ENCODE data around the gene GCH1. TPM values are rescaled to one million over a fixed set of nuclear protein-coding genes. Genes with fewer than 3 reads are reported as not detected.
"Not testable (repeated sequence)": the region's sequence is repeated elsewhere in the genome, so short reads cannot be mapped to it uniquely, and the experiment has no call there.

Gene GCH1
- total RNA-seq, 1 donor from 2014 or later: 2.5 TPM

DNA sequence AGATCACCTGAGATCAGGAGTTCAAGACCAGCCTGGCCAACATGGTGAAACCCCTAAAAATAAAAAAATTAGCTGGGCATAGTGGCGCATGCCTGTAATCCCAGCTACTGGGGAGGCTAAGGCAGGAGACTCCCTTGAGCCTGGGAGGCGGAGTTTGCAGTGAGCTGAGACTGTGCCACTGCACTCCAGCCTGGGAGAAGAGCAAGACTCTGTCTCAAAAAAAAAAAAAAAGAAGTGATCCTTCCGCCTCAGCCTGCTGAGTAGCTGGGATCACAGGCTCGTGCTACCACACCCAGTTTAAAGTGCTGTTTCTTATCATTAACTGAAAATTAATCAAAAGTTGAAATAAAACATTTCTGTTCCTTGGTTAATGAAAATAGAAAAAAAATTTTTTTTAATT is 6.3 kb upstream of the GCH1 start:
- DNase-seq (ENCODE audit: low read depth): not testable (repeated sequence)

DNA sequence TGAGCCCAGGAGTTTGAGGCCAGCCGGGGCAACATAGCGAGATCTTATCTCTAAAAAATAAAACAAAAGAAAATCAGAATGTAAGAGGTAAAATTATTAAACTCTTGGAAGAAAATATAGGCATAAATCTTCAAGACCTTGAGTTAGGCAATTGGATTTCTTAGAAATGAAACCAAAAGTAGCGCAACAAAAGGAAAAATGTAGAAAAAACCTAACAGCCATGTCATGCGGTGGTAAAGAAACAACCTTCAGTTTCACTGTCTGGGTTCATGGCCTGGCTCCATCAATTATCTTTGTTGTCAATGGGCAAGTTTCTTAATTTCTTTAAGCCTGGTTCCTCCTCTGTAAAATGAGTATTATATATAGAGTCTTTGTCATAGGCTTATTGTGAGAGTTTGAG is 5.6 kb upstream of the GCH1 start:
- no peak for DNase-seq (ENCODE audit: low read depth)

DNA sequence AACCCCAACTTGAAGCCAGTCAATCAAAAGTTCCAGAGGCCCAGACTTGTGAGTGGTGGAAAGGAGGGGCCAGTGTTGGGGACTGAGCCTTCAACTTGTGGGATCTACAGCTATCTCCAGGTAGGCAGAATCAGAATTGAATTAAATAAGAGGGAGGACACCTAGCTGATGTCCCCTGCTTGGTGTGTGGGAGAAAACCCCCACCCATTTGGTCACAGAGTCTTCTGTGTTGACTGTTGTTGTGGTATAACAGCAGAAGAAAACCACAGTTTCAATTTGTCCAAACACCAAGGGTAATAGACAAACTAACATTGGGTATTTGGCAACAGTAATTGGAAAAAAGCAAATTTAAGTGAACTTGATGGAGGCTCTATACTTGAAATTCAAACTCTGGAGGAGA is 3.4 kb upstream of the GCH1 start:
- no peak for DNase-seq (ENCODE audit: low read depth)

GRCh38 chr14:54902143-54902520 is 494 bp downstream of the GCH1 start:
- DNase-seq (ENCODE audit: low read depth): peak; percentile 47

DNA sequence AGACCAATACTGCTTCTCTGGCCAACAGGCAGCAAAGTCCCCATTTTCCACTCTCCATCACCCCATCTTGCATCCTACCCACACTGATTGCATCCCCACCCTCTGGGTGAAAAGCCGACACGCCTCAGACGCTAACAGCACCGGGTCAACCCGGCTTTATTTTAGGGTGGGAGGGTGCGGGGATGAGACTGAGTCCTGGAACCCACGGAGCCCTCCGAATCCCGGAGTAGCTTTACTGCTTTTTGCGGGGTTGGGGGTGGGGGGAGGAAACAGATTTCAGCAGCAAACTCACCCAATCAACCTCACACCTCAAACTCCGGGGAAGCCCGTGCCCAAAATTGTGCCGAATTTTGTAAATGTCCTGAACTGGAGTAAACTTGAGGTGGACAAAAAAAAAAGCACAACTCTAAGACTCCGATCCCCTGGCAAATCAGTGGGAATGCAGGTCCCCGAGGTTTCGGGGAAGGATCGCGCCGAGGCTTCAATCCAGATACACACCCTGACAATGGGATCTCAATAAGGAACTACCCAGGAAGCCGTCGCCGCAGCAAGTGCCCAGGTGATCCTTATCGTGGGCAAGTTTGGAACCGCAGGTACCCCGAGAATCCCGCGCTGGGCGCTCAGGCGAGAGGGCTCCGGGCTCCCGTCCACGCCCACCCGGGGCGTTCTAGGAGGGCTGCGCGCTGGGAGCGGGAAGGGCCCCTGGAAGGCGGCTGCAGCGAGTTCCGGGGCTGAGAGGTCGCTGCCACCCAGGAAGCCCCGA is 1.1 kb downstream of the GCH1 start:
- DNase-seq (ENCODE audit: low read depth): no peak

GRCh38 chr14:54899573-54899972 is 3.1 kb downstream of the GCH1 start:
- DNase-seq (ENCODE audit: low read depth): no peak

GRCh38 chr14:54897809-54898555 is 4.6 kb downstream of the GCH1 start:
- not testable (repeated sequence) for DNase-seq (ENCODE audit: low read depth)

DNA sequence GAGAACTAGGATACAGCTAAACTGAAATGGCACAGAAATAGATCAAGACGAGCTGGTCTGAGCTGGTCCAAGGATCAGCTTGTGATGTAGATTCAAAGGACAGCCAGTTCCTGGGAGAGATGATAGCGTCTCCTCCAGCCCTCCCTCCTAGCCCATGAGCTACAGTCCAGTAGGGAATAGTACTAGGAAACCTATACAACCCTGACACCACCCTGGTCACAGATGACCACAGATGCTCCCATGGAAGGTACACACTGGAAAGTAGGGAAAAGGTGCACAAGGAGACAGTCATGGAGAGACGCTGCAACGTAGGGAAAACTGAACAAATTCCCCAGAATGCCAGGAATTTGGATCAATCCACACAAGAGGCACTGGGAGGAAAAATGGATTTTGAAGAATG is 6.9 kb downstream of the GCH1 start:
- no peak for DNase-seq (ENCODE audit: low read depth)

DNA sequence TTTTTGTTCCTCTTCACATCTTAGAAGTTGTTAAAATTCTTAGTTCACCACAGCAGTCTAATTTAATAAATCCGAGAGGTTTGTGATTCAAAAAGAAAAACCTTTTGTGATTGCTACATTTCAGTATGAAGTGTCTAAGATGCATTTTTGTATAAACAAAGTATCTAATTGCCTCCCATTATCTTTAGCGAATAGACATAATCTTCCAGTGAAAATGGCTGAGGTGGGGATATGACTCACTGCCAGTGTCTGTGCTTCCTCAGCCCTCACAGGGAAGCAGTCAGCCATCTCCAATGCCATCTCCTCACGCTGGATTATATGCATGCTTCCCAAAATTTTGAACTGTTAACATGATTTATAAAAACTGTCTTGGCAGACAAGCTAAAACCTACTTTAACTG is 7.6 kb downstream of the GCH1 start:
- no peak for DNase-seq (ENCODE audit: low read depth)

- DNase-seq (ENCODE audit: low read depth): peak; percentile 67
Observed at GRCh38 chr14:54893151-54893760, 9.4 kb downstream of the GCH1 start.

GRCh38 chr14:54891471-54892245 is 11.0 kb downstream of the GCH1 start:
- no peak for DNase-seq (ENCODE audit: low read depth)

DNA sequence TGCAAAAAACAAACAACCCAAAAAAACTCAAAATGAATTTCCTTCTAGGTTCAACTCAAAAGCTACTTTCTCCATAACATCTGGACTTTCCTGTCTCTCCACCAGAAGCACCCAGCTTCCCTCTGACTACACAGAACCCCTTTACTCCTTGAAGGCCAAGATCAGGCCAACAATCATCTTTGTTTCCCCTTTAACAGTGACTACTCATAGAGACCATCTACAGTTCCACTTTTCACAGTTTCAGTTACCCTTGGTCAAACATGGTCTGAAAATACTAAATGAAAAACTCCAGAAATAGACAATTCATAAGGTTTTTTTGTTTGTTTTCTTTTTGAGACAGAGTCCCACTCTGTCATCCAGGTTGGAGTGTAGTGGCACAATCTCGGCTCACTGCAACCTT is 11.8 kb downstream of the GCH1 start:
- DNase-seq (ENCODE audit: low read depth): no peak

GRCh38 chr14:54889919-54890318 is 12.7 kb downstream of the GCH1 start:
- no peak for DNase-seq (ENCODE audit: low read depth)

DNA sequence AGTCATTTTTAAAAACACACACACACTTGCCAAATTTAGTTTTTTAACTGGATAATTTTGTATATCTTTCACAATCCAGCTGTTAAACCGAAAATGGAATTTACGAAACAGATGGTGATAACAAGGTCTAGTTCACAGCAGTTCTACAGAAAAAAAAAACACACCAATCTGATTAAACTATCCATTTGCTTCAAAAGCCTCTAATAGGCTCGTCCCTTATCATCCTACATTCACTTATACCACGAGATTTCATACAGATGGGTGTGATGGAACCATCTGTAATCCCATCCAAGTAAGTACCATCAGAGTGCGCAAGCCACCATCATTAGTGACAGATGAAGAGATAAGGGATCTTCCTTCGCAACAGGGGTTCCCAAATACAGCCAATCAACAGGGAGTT is 20.1 kb downstream of the GCH1 start:
- DNase-seq (ENCODE audit: low read depth): no peak

DNA sequence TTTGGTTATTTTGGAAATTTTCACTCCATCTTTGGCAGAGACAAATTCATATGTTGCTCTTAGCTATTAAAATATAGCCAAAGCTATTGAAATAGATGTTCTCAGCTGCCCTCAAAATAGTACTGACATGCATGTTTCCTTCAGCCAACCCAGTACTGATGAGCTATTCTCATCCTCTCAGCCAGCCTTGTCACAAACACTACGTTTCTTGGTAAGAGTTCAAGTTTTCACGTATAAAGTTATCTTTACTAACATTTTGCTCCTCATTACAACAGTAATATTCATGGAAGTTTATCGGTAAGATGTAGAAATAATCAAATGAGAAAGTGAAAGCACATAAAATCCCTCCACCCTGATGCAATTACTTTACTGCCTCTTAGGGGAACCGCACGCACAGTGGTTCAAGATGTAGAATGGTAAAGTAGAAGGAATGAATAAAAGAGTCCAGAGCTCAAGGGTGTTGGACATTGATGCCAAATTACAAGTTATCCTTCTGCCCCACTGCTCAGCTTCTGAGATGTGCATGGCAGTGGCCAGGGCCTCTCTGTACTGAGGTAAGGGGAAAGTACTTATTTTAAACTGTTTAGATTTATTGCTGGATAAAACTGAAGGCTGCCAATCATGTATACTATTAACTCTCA is 20.7 kb downstream of the GCH1 start:
- peak; percentile 48 for DNase-seq (ENCODE audit: low read depth)

DNA sequence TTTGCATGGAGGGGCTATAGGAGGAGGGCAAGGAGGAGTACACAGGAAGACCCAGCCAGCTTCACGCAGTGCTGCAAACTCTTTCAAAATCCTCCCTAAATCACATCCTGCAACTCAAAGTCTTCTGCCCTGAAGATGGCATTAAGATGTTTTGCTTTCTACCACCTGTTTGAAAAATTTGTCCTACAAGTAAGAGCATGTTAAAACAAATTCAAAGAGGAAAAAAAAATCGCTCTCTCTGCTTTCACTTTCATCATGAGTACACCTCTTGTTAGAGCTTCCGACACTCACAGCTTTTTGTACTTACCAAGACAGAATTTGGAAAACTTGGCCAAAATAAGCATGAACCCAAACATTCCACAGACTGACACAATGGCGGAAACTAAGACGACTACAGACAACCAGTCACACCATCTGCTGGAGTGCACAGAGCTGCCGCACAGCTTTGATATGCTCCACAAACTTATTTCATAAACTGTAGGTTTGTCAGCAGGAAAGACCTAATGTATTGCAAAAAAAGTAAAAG is 21.3 kb downstream of the GCH1 start:
- peak; percentile 55 for DNase-seq (ENCODE audit: low read depth)

DNA sequence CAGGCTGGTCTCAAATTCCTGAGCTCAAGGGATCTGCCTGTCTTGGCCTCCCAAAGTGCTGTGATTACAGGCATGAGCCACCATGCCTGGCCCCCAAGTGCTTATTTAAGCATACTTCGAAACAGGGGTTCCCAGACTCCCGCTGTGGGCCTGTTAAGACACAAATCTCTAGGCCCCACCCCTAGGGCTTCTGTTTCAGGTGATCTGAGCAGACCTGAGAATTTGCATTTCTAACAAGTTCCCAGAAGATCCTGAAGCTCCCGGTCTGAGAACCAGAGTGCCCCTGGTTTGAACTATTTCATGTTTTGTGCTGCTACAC is 25.0 kb downstream of the GCH1 start:
- DNase-seq (ENCODE audit: low read depth): no peak

DNA sequence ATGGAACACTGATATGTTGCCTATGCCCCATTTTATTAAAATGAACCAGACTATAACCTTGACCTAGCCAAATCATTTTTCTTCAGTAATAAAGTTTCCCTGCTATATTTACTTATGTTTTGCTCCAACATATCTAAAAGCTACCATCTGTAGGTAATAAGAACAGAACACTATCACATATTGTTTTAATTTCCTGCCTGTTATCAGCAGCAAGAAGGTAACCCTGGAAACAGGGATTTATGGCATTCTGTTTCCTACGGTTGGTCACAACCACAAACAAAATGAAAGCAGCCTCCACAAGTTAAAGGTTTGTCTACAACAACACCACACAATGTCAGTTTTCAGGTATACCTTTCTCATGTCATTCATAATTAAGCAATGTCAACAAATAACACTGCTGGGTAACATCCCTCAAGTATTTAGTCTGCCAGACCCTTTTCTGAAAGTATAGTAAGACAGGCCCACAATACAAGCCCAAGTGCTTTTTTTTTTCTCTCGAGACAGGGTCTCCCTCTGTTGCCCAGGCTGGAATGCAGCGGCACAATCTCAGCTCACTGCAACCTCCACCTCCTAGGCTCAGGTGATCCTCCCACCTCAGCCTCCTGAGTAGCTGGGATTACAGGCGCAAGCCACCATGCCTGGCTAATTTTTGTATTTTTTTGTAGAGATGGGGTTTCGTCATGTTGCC is 25.5 kb downstream of the GCH1 start:
- DNase-seq (ENCODE audit: low read depth): no peak

DNA sequence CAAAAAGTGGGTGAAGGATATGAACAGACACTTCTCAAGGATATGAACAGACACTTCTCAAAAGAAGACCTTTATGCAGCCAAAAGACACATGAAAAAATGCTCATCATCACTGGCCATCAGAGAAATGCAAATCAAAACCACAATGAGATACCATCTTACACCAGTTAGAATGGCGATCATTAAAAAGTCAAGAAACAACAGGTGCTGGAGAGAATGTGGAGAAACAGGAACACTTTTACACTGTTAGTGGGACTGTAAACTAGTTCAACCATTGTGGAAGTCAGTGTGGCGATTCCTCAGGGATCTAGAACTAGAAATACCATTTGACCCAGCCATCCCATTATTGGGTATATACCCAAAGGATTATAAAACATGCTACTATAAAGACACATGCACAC is 27.0 kb downstream of the GCH1 start:
- not testable (repeated sequence) for DNase-seq (ENCODE audit: low read depth)

Data from myocyte (in vitro differentiated cells).